ENCODE results near the gene NDUFA13.

Gene NDUFA13

DNA sequence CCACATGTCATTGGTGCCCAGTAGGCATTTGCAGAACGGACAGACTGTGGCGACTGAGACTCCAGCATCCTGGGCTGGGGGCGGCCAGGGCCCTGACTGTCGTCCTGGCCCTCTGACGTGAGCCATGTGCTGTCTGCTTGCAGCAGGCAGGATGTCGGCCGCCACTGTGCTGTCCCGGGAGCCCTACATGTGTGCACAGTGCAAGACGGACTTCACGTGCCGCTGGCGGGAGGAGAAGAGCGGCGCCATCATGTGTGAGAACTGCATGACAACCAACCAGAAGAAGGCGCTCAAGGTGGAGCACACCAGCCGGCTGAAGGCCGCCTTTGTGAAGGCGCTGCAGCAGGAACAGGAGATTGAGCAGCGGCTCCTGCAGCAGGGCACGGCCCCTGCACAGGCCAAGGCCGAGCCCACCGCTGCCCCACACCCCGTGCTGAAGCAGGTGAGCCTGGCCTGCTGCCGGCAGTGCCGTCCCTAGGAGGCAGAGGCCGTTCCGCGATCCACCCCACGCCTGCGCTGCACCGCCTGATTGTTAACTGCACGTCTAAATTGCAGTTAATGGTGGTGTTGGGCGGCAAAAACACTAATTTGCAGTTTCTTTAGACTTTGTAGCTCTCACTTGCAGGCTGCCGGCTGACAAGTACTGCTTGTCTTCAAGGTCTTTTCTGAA lies 14.9 kb upstream of the NDUFA13 start:
- H3K79me2 ChIP-seq (ENCODE audit: insufficient read depth, low read length) = no peaks in the 10 kb centered on the region
- no peaks in the 10 kb centered on the region for H3K9me2 ChIP-seq (ENCODE audit: low read depth, low read length)
- H4K20me1 ChIP-seq (ENCODE audit: insufficient read depth, low read length) = no peaks in the 10 kb centered on the region

DNA sequence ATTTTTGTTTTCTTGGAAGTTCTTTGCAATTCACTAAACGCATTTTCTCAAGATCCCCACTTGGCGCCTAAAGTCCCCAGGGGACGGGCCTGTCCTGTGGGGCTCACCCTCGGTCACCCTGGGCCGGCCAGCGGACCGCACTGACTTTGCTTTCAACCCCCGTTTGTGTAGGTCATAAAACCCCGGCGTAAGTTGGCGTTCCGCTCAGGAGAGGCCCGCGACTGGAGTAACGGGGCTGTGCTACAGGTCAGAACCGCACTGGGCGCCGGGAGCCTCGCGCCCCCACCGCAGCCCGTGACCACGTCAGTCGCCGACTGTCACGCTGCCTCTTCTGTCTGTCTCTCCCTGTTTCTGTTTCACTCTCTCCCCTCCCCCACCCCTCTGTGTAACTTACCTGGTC lies 14.2 kb upstream of the NDUFA13 start:
- no peaks in the 10 kb centered on the region for H3K79me2 ChIP-seq (ENCODE audit: insufficient read depth, low read length)
- no peaks in the 10 kb centered on the region for H4K20me1 ChIP-seq (ENCODE audit: insufficient read depth, low read length)
- H3K4me1 ChIP-seq (ENCODE audit: insufficient read depth, low read length, severe bottlenecking) = no peaks in the 10 kb centered on the region
- no peaks in the 10 kb centered on the region for H3F3A ChIP-seq (ENCODE audit: insufficient read depth, low read length)
- no peaks in the 10 kb centered on the region for H3K9me3 ChIP-seq (ENCODE audit: low read length)
- H3K36me3 ChIP-seq (ENCODE audit: insufficient read depth, low read length) = peaks cover 99% of the 10 kb centered on the region
- H3K9ac ChIP-seq (ENCODE audit: low read length) = no peak overlapping the region
- no peak overlapping the region for H2AFZ ChIP-seq (ENCODE audit: low read length)
- H3K27me3 ChIP-seq (ENCODE audit: insufficient read depth, low read length) = no peaks in the 10 kb centered on the region
- H3K4me3 ChIP-seq (ENCODE audit: low read depth, low read length, poor library complexity, severe bottlenecking) = no peak overlapping the region
- H3K4me2 ChIP-seq (ENCODE audit: low read length) = no peak overlapping the region
- no peaks in the 10 kb centered on the region for H3K9me2 ChIP-seq (ENCODE audit: low read depth, low read length)
- TF ChIP-seq, protein P1, sequence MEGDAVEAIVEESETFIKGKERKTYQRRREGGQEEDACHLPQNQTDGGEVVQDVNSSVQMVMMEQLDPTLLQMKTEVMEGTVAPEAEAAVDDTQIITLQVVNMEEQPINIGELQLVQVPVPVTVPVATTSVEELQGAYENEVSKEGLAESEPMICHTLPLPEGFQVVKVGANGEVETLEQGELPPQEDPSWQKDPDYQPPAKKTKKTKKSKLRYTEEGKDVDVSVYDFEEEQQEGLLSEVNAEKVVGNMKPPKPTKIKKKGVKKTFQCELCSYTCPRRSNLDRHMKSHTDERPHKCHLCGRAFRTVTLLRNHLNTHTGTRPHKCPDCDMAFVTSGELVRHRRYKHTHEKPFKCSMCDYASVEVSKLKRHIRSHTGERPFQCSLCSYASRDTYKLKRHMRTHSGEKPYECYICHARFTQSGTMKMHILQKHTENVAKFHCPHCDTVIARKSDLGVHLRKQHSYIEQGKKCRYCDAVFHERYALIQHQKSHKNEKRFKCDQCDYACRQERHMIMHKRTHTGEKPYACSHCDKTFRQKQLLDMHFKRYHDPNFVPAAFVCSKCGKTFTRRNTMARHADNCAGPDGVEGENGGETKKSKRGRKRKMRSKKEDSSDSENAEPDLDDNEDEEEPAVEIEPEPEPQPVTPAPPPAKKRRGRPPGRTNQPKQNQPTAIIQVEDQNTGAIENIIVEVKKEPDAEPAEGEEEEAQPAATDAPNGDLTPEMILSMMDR (IDR thresholded peaks at IDR 0.05; ENCODE audit: low read length) = no peak
- H3K27ac ChIP-seq (ENCODE audit: low read depth, low read length, poor library complexity, severe bottlenecking) = no peak overlapping the region

More for the DNA sequence above, 14.9 kb upstream of the NDUFA13 start:
- H3K36me3 ChIP-seq (ENCODE audit: insufficient read depth, low read length) = peaks cover 100% of the 10 kb centered on the region
- H3K4me3 ChIP-seq (ENCODE audit: low read depth, low read length, poor library complexity, severe bottlenecking) = no peak overlapping the region
- no peak overlapping the region for H3K4me2 ChIP-seq (ENCODE audit: low read length)
- no peak for TF ChIP-seq EZH2 (IDR thresholded peaks at IDR 0.05; ENCODE audit: borderline replicate concordance, low read length)
- TF ChIP-seq, protein P1 (IDR thresholded peaks at IDR 0.05; ENCODE audit: low read length) = no peak
- H3F3A ChIP-seq (ENCODE audit: insufficient read depth, low read length) = no peaks in the 10 kb centered on the region
- no peak overlapping the region for H3K9ac ChIP-seq (ENCODE audit: low read length)
- no peaks in the 10 kb centered on the region for H3K27me3 ChIP-seq (ENCODE audit: insufficient read depth, low read length)
- no peaks in the 10 kb centered on the region for H3K4me1 ChIP-seq (ENCODE audit: insufficient read depth, low read length, severe bottlenecking)
- no peaks in the 10 kb centered on the region for H3K9me3 ChIP-seq (ENCODE audit: low read length)
- no peak overlapping the region for H2AFZ ChIP-seq (ENCODE audit: low read length)
- H3K27ac ChIP-seq (ENCODE audit: low read depth, low read length, poor library complexity, severe bottlenecking) = no peak overlapping the region

GRCh38 chr19:19502281-19502680 lies 13.7 kb upstream of the NDUFA13 start:
- Histone ChIP-seq H3K9me2 (ENCODE audit: low read depth, low read length) (no peaks in the 10 kb centered on the region), H4K20me1 (ENCODE audit: insufficient read depth, low read length) (no peaks in the 10 kb centered on the region), H3K79me2 (ENCODE audit: insufficient read depth, low read length) (no peaks in the 10 kb centered on the region), H3K27ac (ENCODE audit: low read depth, low read length, poor library complexity, severe bottlenecking) (no peak overlapping the region), H3F3A (ENCODE audit: insufficient read depth, low read length) (no peaks in the 10 kb centered on the region), H3K4me3 (ENCODE audit: low read depth, low read length, poor library complexity, severe bottlenecking) (no peak overlapping the region), H2AFZ (ENCODE audit: low read length) (no peak overlapping the region), H3K4me1 (ENCODE audit: insufficient read depth, low read length, severe bottlenecking) (no peaks in the 10 kb centered on the region), H3K4me2 (ENCODE audit: low read length) (no peak overlapping the region), H3K36me3 (ENCODE audit: insufficient read depth, low read length) (peaks cover 99% of the 10 kb centered on the region), H3K9me3 (ENCODE audit: low read length) (no peaks in the 10 kb centered on the region), H3K27me3 (ENCODE audit: insufficient read depth, low read length) (no peaks in the 10 kb centered on the region), H3K9ac (ENCODE audit: low read length) (no peak overlapping the region)
- TF ChIP-seq, protein P1 (IDR thresholded peaks at IDR 0.05; ENCODE audit: low read length) = no peak
- no peak for TF ChIP-seq EZH2 (IDR thresholded peaks at IDR 0.05; ENCODE audit: borderline replicate concordance, low read length)
